GM12892 (cell line): ENCODE results near the gene MYO5C.

ENCODE experiments used
- POLR2A ChIP-seq: IDR thresholded peaks from 2 replicates; pipeline ENCODE4 v1.6.1; 2011; ENCODE audit warnings: low read depth, low read length, control low read depth
- POLR2AphosphoS5 ChIP-seq: IDR thresholded peaks from 2 replicates; pipeline ENCODE4 v1.6.1; 2011; ENCODE audit warnings: low read depth, low read length, control low read depth

DNA sequence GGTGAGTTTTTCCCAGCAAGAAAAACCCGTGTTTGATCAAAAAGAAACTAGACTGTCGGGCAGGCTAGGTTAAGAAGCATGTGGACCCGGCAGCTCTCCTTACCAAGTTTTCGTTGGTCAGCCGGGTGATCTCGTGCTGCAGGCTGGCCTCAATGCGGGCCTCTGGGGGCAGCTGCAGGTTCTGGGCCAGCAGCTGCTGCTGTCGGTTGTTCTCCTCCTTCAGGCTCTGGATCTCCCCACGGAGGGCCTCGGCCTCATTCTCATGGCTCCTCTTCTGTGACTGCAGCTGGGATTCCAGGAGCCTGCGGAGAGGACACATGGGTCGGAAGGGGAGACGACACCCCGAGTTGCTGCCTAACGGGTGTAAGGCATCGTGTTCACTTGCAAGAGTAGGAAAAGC, 44.5 kb upstream of the MYO5C start:
- TF ChIP-seq POLR2A (no peak), POLR2AphosphoS5 (no peak)
